NOMO-1 treated with DMSO at 0.1 percent for 48 hours (cell line): ENCODE measurements around the gene TAF15.
A peak's percentile ranks its signal among the peaks of the same experiment; 100 is the strongest.

Experiments used
- DNase-seq: peaks from one replicate; lab custom pipeline; 2025; ENCODE audit not compliant: unreplicated experiment; lab: John Stamatoyannopoulos, UW

The TAF15 gene

GRCh38 chr17:35808962-35809854 is at the start of gene TAF15:
TAF15 (plus strand) TSS chr17:35809484; CDS start chr17:35809570, 86 bp downstream.
- peak; percentile 100 for DNase-seq

DNA sequence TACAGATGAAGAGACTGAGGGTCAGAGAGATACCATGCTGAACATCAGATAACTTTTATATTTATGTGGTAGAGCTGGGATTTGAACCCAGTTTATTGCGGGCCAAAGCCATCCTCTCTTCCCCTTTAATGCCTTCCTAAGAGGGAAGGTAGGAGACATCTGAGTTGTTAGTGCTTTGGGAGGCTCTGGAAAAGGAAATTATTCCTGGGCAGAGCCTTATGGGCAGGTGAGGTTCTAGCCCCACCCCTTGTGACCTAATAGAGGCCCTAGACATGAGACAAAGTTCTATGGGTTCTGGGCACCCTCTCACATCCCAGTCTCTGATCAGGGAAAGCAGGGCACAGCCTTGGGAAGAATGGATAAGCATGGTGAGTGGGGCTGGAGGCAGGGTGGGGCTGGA is 48.7 kb upstream of the TAF15 start, which contains the start of gene C17orf50:
C17orf50 (plus strand) TSS at position 301 of the 400 bp plus-strand sequence; CDS start at position 356, 55 bp downstream.
- DNase-seq: no peak

- no peak for DNase-seq
Observed at GRCh38 chr17:35761601-35762000, 47.7 kb upstream of the TAF15 start.

DNA sequence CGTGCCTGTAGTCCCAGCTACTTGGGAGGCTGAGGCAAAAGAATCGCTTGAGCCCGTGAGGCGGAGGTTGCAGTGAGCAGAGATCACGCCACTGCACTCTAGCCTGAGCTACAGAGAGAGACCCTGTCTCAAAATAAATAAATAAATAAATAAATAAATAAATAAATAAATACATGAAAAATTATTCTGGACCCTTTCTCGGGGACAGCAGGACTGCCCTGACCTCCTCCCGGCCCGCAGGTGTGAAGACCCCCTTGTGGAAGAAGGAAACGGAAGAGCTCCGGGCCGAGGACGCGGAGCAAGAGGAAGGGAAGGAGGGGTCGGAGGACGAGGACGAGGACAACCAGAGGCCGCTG is 45.5 kb upstream of the TAF15 start:
- DNase-seq: no peak

DNA sequence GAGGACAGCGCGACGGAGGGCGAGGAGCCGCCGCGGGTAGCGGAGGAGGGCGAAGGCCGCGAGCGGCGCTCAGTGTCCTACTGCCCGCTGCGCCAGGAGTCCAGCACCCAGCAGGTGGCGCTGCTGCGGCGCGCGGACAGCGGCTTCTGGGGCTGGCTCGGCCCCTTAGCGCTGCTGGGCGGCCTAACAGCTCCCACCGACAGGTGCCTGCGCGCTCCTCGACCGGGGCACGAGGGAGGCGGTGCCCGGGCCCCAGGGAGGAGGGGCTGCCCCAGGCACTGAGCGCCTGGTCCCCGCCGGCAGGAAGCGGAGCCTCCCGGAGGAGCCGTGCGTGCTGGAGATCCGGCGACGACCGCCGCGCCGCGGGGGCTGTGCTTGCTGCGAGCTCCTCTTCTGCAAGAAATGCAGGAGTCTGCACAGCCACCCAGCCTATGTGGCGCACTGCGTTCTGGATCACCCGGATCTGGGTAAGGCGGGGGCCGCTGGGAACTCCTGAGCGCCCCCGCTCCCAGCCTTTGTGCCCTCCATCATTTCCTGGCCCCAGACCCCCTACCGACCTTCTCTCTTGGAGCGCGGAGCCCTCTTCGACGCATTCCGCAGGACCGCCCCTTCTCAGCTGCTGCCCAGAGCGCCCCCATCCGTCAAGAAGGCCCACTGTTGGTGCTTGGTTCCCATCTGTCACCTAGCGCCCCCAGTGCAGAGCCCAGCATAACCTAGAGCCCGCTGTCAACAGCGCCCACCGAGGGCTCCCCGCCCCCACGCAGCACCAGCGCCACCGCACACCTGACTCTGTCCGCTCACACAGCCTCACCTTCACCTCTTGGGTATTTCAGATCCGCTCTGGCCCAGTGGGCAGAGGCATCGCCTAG is 44.9 kb upstream of the TAF15 start:
- DNase-seq: peak; percentile 84

- DNase-seq: no peak
Observed at GRCh38 chr17:35765086-35765710, 44.1 kb upstream of the TAF15 start.

DNA sequence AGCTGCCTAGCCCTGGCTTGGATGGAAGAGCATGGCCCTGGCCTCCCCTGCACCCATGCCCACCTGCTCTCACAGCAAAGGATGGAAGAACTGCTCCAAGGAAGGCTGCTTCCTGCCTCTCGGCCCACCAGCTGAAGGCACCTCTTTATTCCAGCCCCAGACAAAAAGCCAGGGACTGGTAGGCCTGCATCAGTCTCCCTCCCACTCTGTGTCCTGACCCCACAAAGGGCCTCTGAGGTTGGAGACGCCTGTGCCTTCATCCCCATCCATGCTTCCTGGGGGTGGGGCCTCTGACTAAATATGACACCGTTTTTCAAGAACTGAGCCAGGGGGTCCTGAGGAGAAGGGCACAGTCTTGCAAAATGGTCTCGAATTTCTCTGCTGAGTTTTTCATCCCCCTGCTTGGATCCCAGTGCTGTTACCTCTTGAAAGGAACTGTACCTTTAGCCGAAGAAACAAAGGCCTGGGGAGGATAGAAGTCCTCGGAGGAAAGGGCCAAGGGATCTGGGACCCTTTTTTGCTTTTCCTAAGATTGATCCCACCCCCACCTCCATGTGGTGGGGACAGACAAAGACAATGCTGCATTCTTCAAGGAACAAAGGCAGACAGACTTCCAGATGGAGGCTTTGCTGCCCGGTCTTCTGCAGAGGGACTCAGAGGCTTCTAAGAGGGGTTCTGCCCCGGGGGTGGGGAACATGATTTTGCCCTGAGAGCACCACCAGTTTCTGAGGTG is 43.4 kb upstream of the TAF15 start:
- no peak for DNase-seq

- DNase-seq: no peak
Observed at GRCh38 chr17:35766489-35766877, 42.8 kb upstream of the TAF15 start.

DNA sequence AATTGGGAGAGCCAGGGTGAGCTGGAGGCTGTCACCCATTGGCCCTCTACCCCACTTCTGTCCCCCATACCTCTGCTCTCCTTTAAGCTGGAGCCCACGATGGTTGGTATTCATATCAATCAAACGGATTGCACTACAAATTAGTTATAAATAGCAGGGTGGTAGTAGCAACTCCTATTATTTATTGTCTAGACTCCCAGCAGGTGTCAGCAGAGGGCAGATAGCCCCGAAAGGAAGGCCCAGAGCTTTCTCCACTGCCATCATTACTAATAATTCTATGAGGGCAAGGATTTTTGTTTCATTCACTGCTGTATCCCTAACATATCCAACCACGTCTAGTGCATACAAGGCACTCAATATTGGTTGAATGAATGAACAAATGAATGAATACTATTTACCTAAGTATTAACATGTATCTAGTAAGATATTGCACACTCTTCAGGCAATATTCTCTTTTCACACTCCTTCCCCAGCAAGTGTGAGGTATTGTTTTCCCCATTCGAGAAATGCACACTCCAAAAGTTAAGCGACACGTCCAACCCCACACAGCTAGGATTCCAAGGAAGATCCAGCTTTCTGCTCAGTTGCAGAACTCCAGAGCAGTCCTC is 42.3 kb upstream of the TAF15 start:
- DNase-seq: peak; percentile 38

- DNase-seq: no peak
Observed at GRCh38 chr17:35768797-35769196, 40.5 kb upstream of the TAF15 start.

- no peak for DNase-seq
Observed at GRCh38 chr17:35769895-35770486, 39.3 kb upstream of the TAF15 start.

DNA sequence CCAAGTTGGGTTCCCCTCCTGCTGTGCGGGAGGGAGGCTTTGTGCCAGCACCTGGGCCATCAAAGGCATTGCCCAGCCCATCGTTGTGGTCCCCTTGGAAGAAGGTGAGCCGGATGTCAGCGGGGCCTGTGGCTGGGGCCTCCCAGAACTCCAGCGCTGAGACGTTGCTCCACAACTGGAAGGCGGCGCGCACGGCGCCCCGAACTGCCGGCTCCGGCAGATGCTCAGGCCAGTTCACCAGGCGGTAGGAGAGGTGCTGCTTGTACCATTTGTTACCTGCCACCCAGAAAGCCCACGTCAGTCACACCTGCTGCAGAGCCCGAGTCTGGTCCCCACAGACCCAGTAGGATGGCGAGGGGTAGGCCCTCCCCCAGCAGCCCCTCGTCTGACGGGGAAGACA is 36.2 kb upstream of the TAF15 start:
- no peak for DNase-seq

DNA sequence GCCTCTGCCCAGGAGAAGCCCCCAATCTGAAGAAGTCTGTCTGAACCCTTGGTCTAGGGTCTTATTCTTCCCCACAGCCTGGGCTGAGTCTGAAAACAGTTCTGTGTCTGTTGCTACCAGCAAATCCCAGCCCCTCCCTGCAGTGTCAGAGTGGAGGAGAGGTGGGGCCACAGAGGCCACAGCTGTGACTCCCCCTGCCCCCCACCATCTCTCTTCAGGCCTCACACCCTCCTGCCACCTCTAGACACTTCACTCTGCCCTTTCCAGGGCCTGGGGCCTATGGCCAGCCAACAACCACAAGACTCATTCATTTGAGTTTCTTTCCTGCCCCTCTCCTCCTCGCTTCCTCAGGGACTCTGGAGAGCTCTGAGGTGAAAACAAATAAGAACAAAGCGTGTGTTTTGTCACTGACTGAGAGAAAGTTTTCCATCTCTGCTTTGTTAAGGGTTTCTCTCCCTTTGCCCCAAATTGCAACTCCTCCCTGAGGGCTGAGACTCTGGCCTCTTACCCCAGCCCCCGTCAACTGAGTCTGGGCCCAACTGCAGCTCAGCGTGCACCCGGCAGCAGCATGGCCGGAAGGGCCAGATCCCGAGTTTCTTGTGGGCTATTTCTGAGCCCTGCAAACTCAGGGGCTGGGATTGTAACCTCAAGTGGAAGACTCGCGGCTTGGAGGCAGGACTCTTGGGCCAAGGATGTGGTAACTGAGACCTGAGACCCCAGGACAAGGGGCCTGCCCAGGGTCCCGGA is 35.4 kb upstream of the TAF15 start:
- DNase-seq: no peak

GRCh38 chr17:35774499-35774898 is 34.8 kb upstream of the TAF15 start:
- DNase-seq: no peak

- no peak for DNase-seq
Observed at GRCh38 chr17:35775039-35775438, 34.2 kb upstream of the TAF15 start.

- DNase-seq: no peak
Observed at GRCh38 chr17:35775583-35775982, 33.7 kb upstream of the TAF15 start.

- DNase-seq: no peak
Observed at GRCh38 chr17:35778641-35779196, 30.6 kb upstream of the TAF15 start.

DNA sequence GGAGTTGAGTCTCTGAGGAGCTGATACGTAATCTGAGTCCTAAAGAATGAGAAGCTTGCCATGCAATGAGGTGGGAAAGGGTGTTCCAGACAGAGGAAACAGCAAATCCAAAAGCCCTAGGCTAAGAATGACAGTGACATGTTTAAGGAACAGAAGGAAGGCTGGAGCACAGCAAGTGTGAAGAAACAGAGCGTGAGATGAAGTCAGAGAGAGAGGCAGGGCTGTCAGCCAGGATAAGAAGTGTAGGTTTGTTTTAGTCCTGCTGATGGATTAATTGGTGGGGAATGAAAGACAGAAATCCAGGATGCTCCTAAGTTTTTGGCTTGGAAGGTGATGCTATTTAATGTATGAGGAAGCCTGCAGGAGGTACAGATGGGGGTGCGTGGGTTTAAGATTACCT is 28.3 kb upstream of the TAF15 start:
- DNase-seq: no peak

DNA sequence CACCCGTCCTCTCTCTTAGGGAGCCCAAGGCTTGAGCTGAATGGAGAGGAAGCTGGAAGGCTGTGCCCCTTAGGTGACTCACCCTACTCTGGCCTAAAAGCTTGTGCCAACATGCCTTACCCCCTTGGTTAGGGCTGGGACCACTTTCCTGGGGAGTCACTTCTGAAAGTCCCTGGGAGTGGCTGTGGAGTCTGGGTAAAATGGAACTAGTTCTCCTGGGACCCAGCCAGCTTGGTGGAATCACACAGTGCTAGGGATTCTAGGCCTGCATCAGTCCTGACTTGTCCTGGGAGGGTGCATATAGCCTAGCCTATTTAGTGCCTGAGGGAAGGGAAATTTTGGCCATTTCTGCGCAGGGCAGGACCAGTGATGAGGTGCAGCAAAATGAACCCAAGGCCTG is 24.4 kb upstream of the TAF15 start:
- DNase-seq: no peak
